Measurements from ENCODE around the gene PARP6.
A peak's percentile ranks its signal among the peaks of the same experiment; 100 is the strongest.

The PARP6 gene

GRCh38 chr15:72272997-72273352 lies 621 bp upstream of the PARP6 start:
- no peaks in the 10 kb centered on the region for H3K27me3 ChIP-seq (ENCODE audit: low read length)
- no peaks in the 10 kb centered on the region for H3K9me2 ChIP-seq (replicated peaks; ENCODE audit: insufficient read depth, low read length)
- H3K9ac ChIP-seq (ENCODE audit: low read length), result peak overlapping the region; percentile 87
- H3K4me3 ChIP-seq (ENCODE audit: insufficient read depth, low read length, poor library complexity, severe bottlenecking), result peak overlapping the region; percentile 56
- peak overlapping the region; percentile 66 for H3K4me2 ChIP-seq (ENCODE audit: low read depth, low read length, poor library complexity, severe bottlenecking)
- peak overlapping the region; percentile 56 for H2AFZ ChIP-seq (ENCODE audit: low read depth, low read length, severe bottlenecking)
- peak overlapping the region; percentile 13 for H3K27ac ChIP-seq (ENCODE audit: low read depth, low read length)
- H3K9me3 ChIP-seq (ENCODE audit: insufficient read depth, low read length), result no peaks in the 10 kb centered on the region
- H3K79me2 ChIP-seq (ENCODE audit: insufficient read depth, low read length), result no peaks in the 10 kb centered on the region
- peaks cover 12% of the 10 kb centered on the region for H3F3A ChIP-seq (ENCODE audit: insufficient read depth)
- H3K36me3 ChIP-seq (ENCODE audit: low read length), result no peaks in the 10 kb centered on the region
- no peaks in the 10 kb centered on the region for H4K20me1 ChIP-seq (ENCODE audit: low read depth, low read length)
- TF ChIP-seq CTCF (IDR thresholded peaks at IDR 0.05; ENCODE audit: insufficient read depth, low read length, poor library complexity, severe bottlenecking), result no peak
- TF ChIP-seq EZH2phosphoT487 (conservative IDR thresholded peaks at IDR 0.05; ENCODE audit: low read length), result no peak

GRCh38 chr15:72271895-72272212 lies 500 bp downstream of the PARP6 start:
- TF ChIP-seq CTCF (IDR thresholded peaks at IDR 0.05; ENCODE audit: insufficient read depth, low read length, poor library complexity, severe bottlenecking) (no peak), EZH2phosphoT487 (conservative IDR thresholded peaks at IDR 0.05; ENCODE audit: low read length) (no peak)
- Histone ChIP-seq H3K9me3 (ENCODE audit: insufficient read depth, low read length) (no peaks in the 10 kb centered on the region), H3K27ac (ENCODE audit: low read depth, low read length) (peak overlapping the region; percentile 48), H4K20me1 (ENCODE audit: low read depth, low read length) (no peaks in the 10 kb centered on the region), H3F3A (ENCODE audit: insufficient read depth) (peaks cover 12% of the 10 kb centered on the region), H3K4me2 (ENCODE audit: low read depth, low read length, poor library complexity, severe bottlenecking) (peak overlapping the region; percentile 85), H3K27me3 (ENCODE audit: low read length) (no peaks in the 10 kb centered on the region), H3K79me2 (ENCODE audit: insufficient read depth, low read length) (no peaks in the 10 kb centered on the region), H3K9ac (ENCODE audit: low read length) (peak overlapping the region; percentile 87), H2AFZ (ENCODE audit: low read depth, low read length, severe bottlenecking) (peak overlapping the region; percentile 83), H3K4me3 (ENCODE audit: insufficient read depth, low read length, poor library complexity, severe bottlenecking) (peak overlapping the region; percentile 91), H3K9me2 (replicated peaks; ENCODE audit: insufficient read depth, low read length) (no peaks in the 10 kb centered on the region), H3K36me3 (ENCODE audit: low read length) (no peaks in the 10 kb centered on the region)

- Histone ChIP-seq H3K79me2 (ENCODE audit: insufficient read depth, low read length) (no peaks in the 10 kb centered on the region), H3K9me2 (replicated peaks; ENCODE audit: insufficient read depth, low read length) (no peaks in the 10 kb centered on the region), H4K20me1 (ENCODE audit: low read depth, low read length) (no peaks in the 10 kb centered on the region), H3K36me3 (ENCODE audit: low read length) (no peaks in the 10 kb centered on the region), H3K27me3 (ENCODE audit: low read length) (no peaks in the 10 kb centered on the region), H2AFZ (ENCODE audit: low read depth, low read length, severe bottlenecking) (no peak overlapping the region), H3K9ac (ENCODE audit: low read length) (peak overlapping the region; percentile 87), H3K4me3 (ENCODE audit: insufficient read depth, low read length, poor library complexity, severe bottlenecking) (peak overlapping the region; percentile 91), H3K27ac (ENCODE audit: low read depth, low read length) (peak overlapping the region; percentile 48; the same call in 1 of the 2 replicates), H3F3A (ENCODE audit: insufficient read depth) (peaks cover 12% of the 10 kb centered on the region), H3K4me2 (ENCODE audit: low read depth, low read length, poor library complexity, severe bottlenecking) (peak overlapping the region; percentile 85), H3K9me3 (ENCODE audit: insufficient read depth, low read length) (no peaks in the 10 kb centered on the region)
- no peak for TF ChIP-seq CTCF (IDR thresholded peaks at IDR 0.05; ENCODE audit: insufficient read depth, low read length, poor library complexity, severe bottlenecking)
- no peak for TF ChIP-seq EZH2phosphoT487 (conservative IDR thresholded peaks at IDR 0.05; ENCODE audit: low read length)
Measured at GRCh38 chr15:72271221-72271620, 1.1 kb downstream of the PARP6 start.

DNA sequence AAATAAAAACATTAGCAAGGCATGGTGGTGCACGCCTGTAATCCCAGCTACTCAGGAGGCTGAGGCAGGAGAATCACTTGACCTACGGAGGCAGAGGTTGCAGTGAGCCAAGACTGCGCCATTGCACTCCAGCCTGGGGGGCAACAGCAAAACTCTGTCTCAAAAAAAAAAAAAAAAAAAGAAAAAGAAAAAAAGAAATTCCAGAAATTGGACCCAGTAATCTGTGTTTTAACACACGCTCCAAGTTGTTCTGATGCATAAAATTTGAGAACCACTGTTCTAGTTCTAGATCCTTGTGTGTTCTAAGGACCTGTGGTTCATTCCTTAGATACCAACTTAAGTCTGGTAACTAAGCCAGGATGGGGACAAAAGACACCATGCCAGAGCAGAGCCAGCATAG lies 2.6 kb downstream of the PARP6 start:
- H2AFZ ChIP-seq (ENCODE audit: low read depth, low read length, severe bottlenecking), result no peak overlapping the region
- H3F3A ChIP-seq (ENCODE audit: insufficient read depth), result peaks cover 12% of the 10 kb centered on the region
- no peaks in the 10 kb centered on the region for H3K27me3 ChIP-seq (ENCODE audit: low read length)
- TF ChIP-seq CTCF (IDR thresholded peaks at IDR 0.05; ENCODE audit: insufficient read depth, low read length, poor library complexity, severe bottlenecking) (no peak), EZH2phosphoT487 (conservative IDR thresholded peaks at IDR 0.05; ENCODE audit: low read length) (no peak)
- no peak overlapping the region for H3K9ac ChIP-seq (ENCODE audit: low read length)
- H3K9me3 ChIP-seq (ENCODE audit: insufficient read depth, low read length), result no peaks in the 10 kb centered on the region
- H3K4me2 ChIP-seq (ENCODE audit: low read depth, low read length, poor library complexity, severe bottlenecking), result no peak overlapping the region
- H4K20me1 ChIP-seq (ENCODE audit: low read depth, low read length), result no peaks in the 10 kb centered on the region
- no peak overlapping the region for H3K4me3 ChIP-seq (ENCODE audit: insufficient read depth, low read length, poor library complexity, severe bottlenecking)
- no peaks in the 10 kb centered on the region for H3K36me3 ChIP-seq (ENCODE audit: low read length)
- no peak overlapping the region for H3K27ac ChIP-seq (ENCODE audit: low read depth, low read length)
- H3K79me2 ChIP-seq (ENCODE audit: insufficient read depth, low read length), result no peaks in the 10 kb centered on the region
- no peaks in the 10 kb centered on the region for H3K9me2 ChIP-seq (replicated peaks; ENCODE audit: insufficient read depth, low read length)
